MCF 10A (cell line): ENCODE results near the gene TAF1L. TPM values are rescaled to one million over a fixed set of nuclear protein-coding genes. Genes with fewer than 3 reads are reported as not detected.

Experiments
- BruUV-seq: library from RNA; stranded (reverse); fragments of 400-500 nt; replicated peaks from 2 replicates; lab custom pipeline; 2021; lab: Mats Ljungman, UMichigan
- CTCF ChIA-PET: fragments of 300-600 bp; sonication (Branson Sonifier 250); formaldehyde crosslinking; extraction: SDS; loops from one replicate; lab custom pipeline; 2021; ENCODE audit warnings: antibody characterized with exemption, inconsistent platforms; lab: Yijun Ruan, JAX
- POLR2A ChIA-PET: fragments of 300-600, 350-650 bp; sonication (Branson Sonifier 250); formaldehyde crosslinking; extraction: SDS; loops from one replicate; lab custom pipeline; 2020; ENCODE audit warnings: antibody characterized with exemption, inconsistent platforms; lab: Yijun Ruan, JAX
- DNase-seq: peaks from one replicate; pipeline ENCODE4 v3.0.0-alpha.2; 2018; ENCODE audit not compliant: unreplicated experiment
- H3K27ac Mint-ChIP-seq: one replicate; pipeline ENCODE4 v1.8.0; 2022; ENCODE audit warnings: mild to moderate bottlenecking, low read depth, mixed read lengths; ENCODE audit not compliant: unreplicated experiment
- H3K27me3 Mint-ChIP-seq: one replicate; pipeline ENCODE4 v1.8.0; 2022; ENCODE audit warnings: mixed read lengths; ENCODE audit not compliant: insufficient read depth, unreplicated experiment
- H3K36me3 Mint-ChIP-seq: one replicate; pipeline ENCODE4 v1.8.0; 2022; ENCODE audit warnings: mild to moderate bottlenecking, moderate library complexity, mixed read lengths; ENCODE audit not compliant: insufficient read depth, unreplicated experiment
- H3K4me1 Mint-ChIP-seq: one replicate; pipeline ENCODE4 v1.8.0; 2022; ENCODE audit warnings: mixed read lengths; ENCODE audit not compliant: insufficient read depth, unreplicated experiment
- H3K4me3 Mint-ChIP-seq: one replicate; pipeline ENCODE4 v1.8.0; 2022; ENCODE audit warnings: mild to moderate bottlenecking, moderate library complexity, mixed read lengths; ENCODE audit not compliant: unreplicated experiment
- H3K9me3 Mint-ChIP-seq: one replicate; pipeline ENCODE4 v1.8.0; 2022; ENCODE audit warnings: mixed read lengths; ENCODE audit not compliant: unreplicated experiment
- CTCF ChIP-seq: fragments of 200-600 bp; IDR thresholded peaks from one replicate; pipeline ENCODE4 v1.8.0; 2022; ENCODE audit warnings: antibody characterized with exemption, mild to moderate bottlenecking; ENCODE audit not compliant: unreplicated experiment
- intact Hi-C: fragments of 100-400 bp; cut with micrococcal nuclease; formaldehyde crosslinking; loops from 2 replicates; pipeline ENCODE4 v1.14.1; 2022
- total RNA-seq: library from RNA; stranded (reverse); gene quantifications from 2 replicates; pipeline ENCODE4 v1.2.3, GENCODE V29; 2022

Gene TAF1L
- total RNA-seq, 1 experiment from 2014 or later, result not detected

GRCh38 chr9:32584784-32585183 lies 50.7 kb downstream of the TAF1L start:
- no TSS peak for BruUV-seq
- CTCF ChIA-PET, result interaction anchor here (0.5 to 20.5 kb wide), 5 partner anchors 11 to 386 kb away, joined by 3 to 601 read pairs (median 3); no protein-coding TSS in a partner anchor
- no peak for TF ChIP-seq CTCF

GRCh38 chr9:32581512-32582143 lies 53.8 kb downstream of the TAF1L start:
- Mint-ChIP-seq H3K4me1 (no peaks in the 10 kb centered on the region), H3K27me3 (no peaks in the 10 kb centered on the region), H3K9me3 (no peaks in the 10 kb centered on the region), H3K4me3 (no peak overlapping the region), H3K27ac (no peak overlapping the region), H3K36me3 (no peaks in the 10 kb centered on the region)
- peak; percentile 67 for DNase-seq
- intact Hi-C loops, result loop anchor here (1.0 to 10.0 kb wide), 2 partner anchors 387 to 643 kb away; no protein-coding TSS in a partner anchor
- TF ChIP-seq CTCF, result peak; percentile 56
- no TSS peak for BruUV-seq
- CTCF ChIA-PET, result interaction anchor here (0.6 to 20.5 kb wide), 54 partner anchors 8 to 457 kb away, joined by 3 to 601 read pairs (median 4); partner anchors contain the start of genes ACO1, NDUFB6, RIGI and SMIM27
- POLR2A ChIA-PET, result interaction anchor here (0.6 to 3.4 kb wide), 7 partner anchors 9 to 443 kb away, joined by 3 to 43 read pairs (median 4); partner anchors contain the start of genes ACO1, DNAJA1 and RIGI

More at GRCh38 chr9:32584784-32585183, 50.7 kb downstream of the TAF1L start:
- H3K27me3 Mint-ChIP-seq, result no peaks in the 10 kb centered on the region
- intact Hi-C loops, result loop anchor here (10.0 kb wide), 1 partner anchor 640 kb away; no protein-coding TSS in a partner anchor
- H3K36me3 Mint-ChIP-seq, result no peaks in the 10 kb centered on the region
- no peaks in the 10 kb centered on the region for H3K4me1 Mint-ChIP-seq
- POLR2A ChIA-PET, result interaction anchor here (0.6 kb wide), 1 partner anchor 330 kb away, joined by 3 read pairs; no protein-coding TSS in a partner anchor
- H3K4me3 Mint-ChIP-seq, result no peak overlapping the region
- no peak for DNase-seq
- no peaks in the 10 kb centered on the region for H3K9me3 Mint-ChIP-seq
- no peak overlapping the region for H3K27ac Mint-ChIP-seq

- Mint-ChIP-seq H3K9me3 (no peaks in the 10 kb centered on the region), H3K27ac (no peak overlapping the region), H3K4me1 (no peaks in the 10 kb centered on the region), H3K36me3 (no peaks in the 10 kb centered on the region), H3K27me3 (no peaks in the 10 kb centered on the region), H3K4me3 (no peak overlapping the region)
- TF ChIP-seq CTCF, result no peak
- BruUV-seq, result no TSS peak
- intact Hi-C loops, result loop anchor here (1.0 to 10.0 kb wide), 2 partner anchors 388 to 644 kb away; no protein-coding TSS in a partner anchor
- DNase-seq, result no peak
- CTCF ChIA-PET, result interaction anchor here (0.6 to 20.5 kb wide), 57 partner anchors 9 to 432 kb away, joined by 3 to 601 read pairs (median 5); partner anchors contain the start of genes ACO1, APTX, RIGI and SMIM27
- POLR2A ChIA-PET, result interaction anchor here (0.6 to 3.4 kb wide), 9 partner anchors 10 to 421 kb away, joined by 3 to 43 read pairs (median 4); partner anchors contain the start of genes ACO1 and RIGI
Measured at GRCh38 chr9:32580631-32581300, 54.7 kb downstream of the TAF1L start.
